Thyroid gland (tissue), 4 donors: Measurements from ENCODE around the gene ZNF324. TPM values are rescaled to one million over a fixed set of nuclear protein-coding genes. Genes with fewer than 3 reads are reported as not detected.

Experiments
- DNase-seq, 2 donors: peaks; one replicate each; pipeline ENCODE4 v3.0.0-alpha.2; 2019
- H3K27ac ChIP-seq, 3 donors: fragments of 200-600 bp; sonication (generic); 1 replicate in 2 of 3; 2 replicates in 1 of 3; pipeline ENCODE4 v1.5.1; 2016 to 2019; ENCODE audit warnings: mild to moderate bottlenecking in 1 of 3, moderate library complexity in 1 of 3
- H3K27me3 ChIP-seq: fragments of 200-600 bp; sonication (generic); one replicate; pipeline ENCODE4 v1.5.1; 2019
- H3K36me3 ChIP-seq, 2 donors: fragments of 200-600 bp; sonication (generic); one replicate each; pipeline ENCODE4 v1.5.1; 2016 to 2019
- H3K4me1 ChIP-seq, 2 donors: fragments of 200-600 bp; sonication (generic); one replicate each; pipeline ENCODE4 v1.5.1; 2017 to 2019
- H3K4me3 ChIP-seq, 3 donors: fragments of 200-600 bp; sonication (generic); replicated peaks in 1 of 3; 1 replicate in 2 of 3; 2 replicates in 1 of 3; pipeline ENCODE4 v1.5.1; 2016; ENCODE audit warnings: mild to moderate bottlenecking in 1 of 3
- H3K9me3 ChIP-seq: fragments of 200-600 bp; sonication (generic); one replicate; pipeline ENCODE4 v1.5.1; 2017
- POLR2A ChIP-seq, 2 donors: fragments of 450-650 bp; IDR thresholded peaks; one replicate each; pipeline ENCODE4 v1.6.1; 2017; ENCODE audit warnings: antibody characterized with exemption in 2 of 2, mild to moderate bottlenecking in 2 of 2, moderate library complexity in 1 of 2
- WGBS, 2 donors: methylation state at CpG; one replicate each; pipeline ENCODE4 v1.1.5; 2017; 5-methylcytosine and 5-hydroxymethylcytosine counted together
- intact Hi-C: fragments of 100-400 bp; cut with DNase I; formaldehyde crosslinking; loops from one replicate; pipeline ENCODE4 v1.15.1; 2023
- total RNA-seq, 4 donors: library from RNA; depleted of rRNA; stranded (reverse); fragments of >200 nt; gene quantifications; one replicate each; pipeline ENCODE4 v1.2.3, GENCODE V29; 2016
- TF ChIP-seq, protein P1 (sequence below), 6 experiments: fragments of 200-600 bp in 3 of 6; fragments of 450-650 bp in 3 of 6; sonication (generic) in 3 of 6; IDR thresholded peaks; one replicate each; pipeline ENCODE4 v1.5.1; 2016 to 2019; ENCODE audit warnings: antibody characterized with exemption in 6 of 6, mild to moderate bottlenecking in 2 of 6, inconsistent platforms in 1 of 6, moderate library complexity in 1 of 6

Gene ZNF324
- total RNA-seq, 4 donors from 2014 or later, result 27.0 to 41.7 (median 32.2) TPM

GRCh38 chr19:58509731-58510083 lies 42.8 kb downstream of the ZNF324 start:
- TF ChIP-seq, protein P1, sequence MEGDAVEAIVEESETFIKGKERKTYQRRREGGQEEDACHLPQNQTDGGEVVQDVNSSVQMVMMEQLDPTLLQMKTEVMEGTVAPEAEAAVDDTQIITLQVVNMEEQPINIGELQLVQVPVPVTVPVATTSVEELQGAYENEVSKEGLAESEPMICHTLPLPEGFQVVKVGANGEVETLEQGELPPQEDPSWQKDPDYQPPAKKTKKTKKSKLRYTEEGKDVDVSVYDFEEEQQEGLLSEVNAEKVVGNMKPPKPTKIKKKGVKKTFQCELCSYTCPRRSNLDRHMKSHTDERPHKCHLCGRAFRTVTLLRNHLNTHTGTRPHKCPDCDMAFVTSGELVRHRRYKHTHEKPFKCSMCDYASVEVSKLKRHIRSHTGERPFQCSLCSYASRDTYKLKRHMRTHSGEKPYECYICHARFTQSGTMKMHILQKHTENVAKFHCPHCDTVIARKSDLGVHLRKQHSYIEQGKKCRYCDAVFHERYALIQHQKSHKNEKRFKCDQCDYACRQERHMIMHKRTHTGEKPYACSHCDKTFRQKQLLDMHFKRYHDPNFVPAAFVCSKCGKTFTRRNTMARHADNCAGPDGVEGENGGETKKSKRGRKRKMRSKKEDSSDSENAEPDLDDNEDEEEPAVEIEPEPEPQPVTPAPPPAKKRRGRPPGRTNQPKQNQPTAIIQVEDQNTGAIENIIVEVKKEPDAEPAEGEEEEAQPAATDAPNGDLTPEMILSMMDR (IDR thresholded peaks at IDR 0.05), result no peak
- 81 to 88% methylated on average over 11 of the region's 11 CpGs for WGBS, 2 donors
- Histone ChIP-seq H3K4me1 (peaks cover 10 to 11% of the 10 kb centered on the region in 2 donors), H3K27me3 (no peaks in the 10 kb centered on the region), H3K4me3 (no peak overlapping the region), H3K27ac (no peak overlapping the region), H3K36me3 (no peaks in the 10 kb centered on the region), H3K9me3 (no peaks in the 10 kb centered on the region)
- intact Hi-C loops, result no loop called here
- no peak for DNase-seq

DNA sequence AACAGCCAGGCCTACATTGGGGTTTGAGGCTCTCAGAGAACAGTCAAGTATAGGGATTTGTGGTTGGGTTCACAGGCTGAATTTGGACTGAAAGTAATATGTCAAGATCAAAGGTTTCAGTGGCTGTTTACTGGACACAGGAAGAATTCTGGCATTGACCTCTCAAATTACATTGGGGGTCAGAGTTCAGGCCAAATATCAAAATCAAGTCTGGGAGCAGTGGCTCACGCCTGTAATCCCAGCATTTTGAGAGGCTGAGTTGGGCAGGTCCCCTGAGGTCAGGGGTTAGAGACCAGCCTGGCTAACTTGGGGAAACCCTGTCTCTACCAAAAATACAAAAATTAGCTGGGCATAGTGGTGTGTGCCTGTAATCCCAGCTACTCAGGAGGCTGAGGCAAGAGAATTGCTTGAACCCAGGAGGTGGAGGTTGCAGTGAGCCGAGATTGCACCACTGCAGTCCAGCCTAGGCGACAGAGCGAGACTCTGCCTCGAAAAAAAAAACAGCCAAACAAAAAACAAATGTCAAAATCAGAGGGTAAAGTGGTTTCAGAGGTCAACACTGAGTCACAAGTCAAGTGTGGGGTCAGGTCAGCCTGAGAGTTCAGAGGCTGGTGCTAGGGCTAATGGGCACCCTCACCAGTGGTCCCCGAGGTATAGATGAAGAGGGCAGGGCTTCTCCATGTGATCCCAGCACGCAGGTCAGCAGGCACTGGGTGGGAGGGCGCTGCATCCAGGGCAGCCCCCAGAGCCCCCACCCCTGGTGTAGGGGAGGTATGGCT lies 43.4 kb downstream of the ZNF324 start:
- Histone ChIP-seq H3K4me1 (peaks cover 10 to 15% of the 10 kb centered on the region in 2 donors), H3K36me3 (no peaks in the 10 kb centered on the region), H3K4me3 (no peak overlapping the region), H3K27ac (no peak overlapping the region), H3K27me3 (no peaks in the 10 kb centered on the region), H3K9me3 (no peaks in the 10 kb centered on the region)
- WGBS, 2 donors, result 73 to 84% methylated on average over 8 of the region's 8 CpGs
- intact Hi-C loops, result no loop called here
- no peak for DNase-seq
- TF ChIP-seq, protein P1 (IDR thresholded peaks at IDR 0.05), result no peak
- TF ChIP-seq POLR2A (IDR thresholded peaks at IDR 0.05), result no peak

DNA sequence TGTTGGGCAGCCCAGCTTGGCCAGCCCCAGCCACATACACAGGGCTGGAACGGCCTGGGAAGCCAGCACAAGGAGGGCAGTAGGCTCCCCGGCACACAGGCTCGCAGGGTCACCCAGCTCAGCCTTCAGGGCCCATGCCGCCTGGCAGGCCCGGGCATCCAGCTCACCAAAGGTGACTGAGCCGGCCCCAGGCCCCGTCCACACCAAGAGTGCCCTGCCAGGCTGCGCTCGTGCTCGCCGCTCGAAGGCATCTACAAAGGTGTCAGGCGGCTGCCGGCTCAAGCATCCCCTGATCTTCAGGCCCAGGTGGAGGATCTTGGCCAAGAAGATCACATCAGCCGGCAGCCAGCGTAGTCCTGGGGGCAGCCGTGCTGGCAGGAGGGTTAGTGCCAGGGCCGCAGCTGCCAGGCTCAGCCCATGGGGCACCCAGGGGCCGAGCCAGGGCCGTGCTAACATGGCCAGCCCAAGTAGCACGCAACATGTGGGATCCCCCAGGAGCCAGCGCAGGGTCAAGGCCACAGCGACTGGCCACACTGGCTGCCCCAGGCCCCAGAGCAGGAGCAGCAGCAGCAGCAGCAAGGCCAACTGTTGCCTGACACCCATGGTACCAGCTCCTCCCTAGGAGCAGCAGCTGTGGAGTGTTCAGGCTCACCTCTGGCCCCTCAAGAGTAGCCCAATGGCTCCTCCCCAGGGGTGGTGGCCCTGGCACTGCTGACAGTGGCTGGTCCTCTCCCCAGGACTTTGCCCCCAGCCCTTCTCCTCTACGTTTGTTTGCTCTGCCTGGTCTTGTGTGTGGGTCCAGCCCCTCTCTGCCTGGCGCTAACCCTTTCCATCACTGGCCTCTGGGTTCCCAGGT lies 44.7 kb downstream of the ZNF324 start, which contains the start of gene SLC27A5:
Gene SLC27A5 (minus strand): TSS at position 640 of the 856 bp plus-strand sequence. CDS start 37 bp downstream, at position 603.
- Histone ChIP-seq H3K36me3 (peaks cover 7 to 9% of the 10 kb centered on the region in 2 donors), H3K4me1 (peaks cover 10 to 15% of the 10 kb centered on the region in 2 donors), H3K4me3 (no peak within 1 kb of the TSS), H3K27me3 (no peaks in the 10 kb centered on the region), H3K27ac (no peak within 1 kb of the TSS), H3K9me3 (no peaks in the 10 kb centered on the region)
- intact Hi-C loops, result no loop called here
- TF ChIP-seq, protein P1 (IDR thresholded peaks at IDR 0.05), result no peak
- TF ChIP-seq POLR2A (IDR thresholded peaks at IDR 0.05), result no peak
- WGBS, 2 donors, result 72 to 95% methylated on average over 2 of the region's 25 CpGs
- DNase-seq, result no peak

DNA sequence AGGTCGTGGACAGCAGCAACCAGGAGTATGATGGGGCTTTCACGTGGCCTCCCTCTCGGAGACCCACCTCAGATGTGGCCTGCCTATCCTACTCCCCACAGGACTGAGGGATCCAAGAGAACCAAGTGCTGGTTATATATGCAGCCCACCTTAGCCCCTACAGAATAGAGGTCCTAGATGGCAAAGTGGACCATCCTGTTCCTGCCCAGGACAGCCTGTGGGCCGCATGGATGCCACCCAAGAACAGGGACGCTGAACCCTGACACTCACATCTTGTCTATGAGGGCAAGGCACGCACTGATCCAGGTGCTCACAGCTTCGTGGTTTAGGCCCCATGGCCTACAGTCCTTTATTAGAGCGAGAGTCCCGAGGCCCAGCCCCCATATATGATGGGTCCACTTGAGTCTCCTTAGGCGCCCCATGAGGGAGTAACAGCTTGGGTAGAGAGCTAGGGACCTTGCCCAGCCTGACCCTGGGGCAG lies 46.4 kb downstream of the ZNF324 start:
- Histone ChIP-seq H3K36me3 (peaks cover 14 to 15% of the 10 kb centered on the region in 2 donors), H3K9me3 (no peaks in the 10 kb centered on the region), H3K27me3 (no peaks in the 10 kb centered on the region), H3K4me1 (peaks cover 18 to 25% of the 10 kb centered on the region in 2 donors), H3K27ac (peak overlapping the region; percentile 73 to 84 (median 82)), H3K4me3 (no peak overlapping the region)
- 82 to 86% methylated on average over 5 to 8 of the region's 10 CpGs for WGBS, 2 donors
- TF ChIP-seq, protein P1 (IDR thresholded peaks at IDR 0.05), result no peak
- no peak for TF ChIP-seq POLR2A (IDR thresholded peaks at IDR 0.05)
- intact Hi-C loops, result no loop called here
- DNase-seq, result no peak
